ENCODE measurements around the gene GOSR1.

DNA sequence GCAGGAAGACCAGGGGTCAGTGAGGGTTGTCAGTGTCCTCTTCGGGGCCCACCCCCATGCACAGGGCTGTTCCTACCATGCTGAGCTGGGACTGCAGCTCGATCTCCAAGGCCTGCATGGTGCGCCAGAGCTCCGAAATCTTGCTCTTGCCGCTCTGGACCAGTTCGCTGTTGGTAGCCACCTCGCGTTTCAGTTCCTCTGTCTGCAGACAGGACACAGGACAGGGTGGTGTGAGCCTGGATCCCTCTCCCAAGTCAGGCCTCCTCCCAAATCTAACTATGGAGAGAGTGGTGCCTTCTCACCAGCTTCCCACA lies 90.9 kb downstream of the GOSR1 start:
- TF ChIP-seq, protein P1, sequence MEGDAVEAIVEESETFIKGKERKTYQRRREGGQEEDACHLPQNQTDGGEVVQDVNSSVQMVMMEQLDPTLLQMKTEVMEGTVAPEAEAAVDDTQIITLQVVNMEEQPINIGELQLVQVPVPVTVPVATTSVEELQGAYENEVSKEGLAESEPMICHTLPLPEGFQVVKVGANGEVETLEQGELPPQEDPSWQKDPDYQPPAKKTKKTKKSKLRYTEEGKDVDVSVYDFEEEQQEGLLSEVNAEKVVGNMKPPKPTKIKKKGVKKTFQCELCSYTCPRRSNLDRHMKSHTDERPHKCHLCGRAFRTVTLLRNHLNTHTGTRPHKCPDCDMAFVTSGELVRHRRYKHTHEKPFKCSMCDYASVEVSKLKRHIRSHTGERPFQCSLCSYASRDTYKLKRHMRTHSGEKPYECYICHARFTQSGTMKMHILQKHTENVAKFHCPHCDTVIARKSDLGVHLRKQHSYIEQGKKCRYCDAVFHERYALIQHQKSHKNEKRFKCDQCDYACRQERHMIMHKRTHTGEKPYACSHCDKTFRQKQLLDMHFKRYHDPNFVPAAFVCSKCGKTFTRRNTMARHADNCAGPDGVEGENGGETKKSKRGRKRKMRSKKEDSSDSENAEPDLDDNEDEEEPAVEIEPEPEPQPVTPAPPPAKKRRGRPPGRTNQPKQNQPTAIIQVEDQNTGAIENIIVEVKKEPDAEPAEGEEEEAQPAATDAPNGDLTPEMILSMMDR (IDR thresholded peaks at IDR 0.05), result no peak
- TF ChIP-seq POLR2A (IDR thresholded peaks at IDR 0.05), result no peak

Data from thyroid gland (tissue), 4 donors.